RPMI7951 (cell line): ENCODE results near the gene TSN. TPM values are rescaled to one million over a fixed set of nuclear protein-coding genes. Genes with fewer than 3 reads are reported as not detected.
A peak's percentile ranks its signal among the peaks of the same experiment; 100 is the strongest.
"Not testable (repeated sequence)": the region's sequence is repeated elsewhere in the genome, so short reads cannot be mapped to it uniquely, and the experiment has no call there.

Experiments
- DNase-seq: peaks from one replicate; pipeline ENCODE4 v3.0.0-alpha.2; 2012; ENCODE audit warnings: low read depth
- total RNA-seq: library from RNA; depleted of rRNA; stranded (reverse); fragments of >200 nt; shearing (Covaris generic); gene quantifications from 2 replicates; pipeline ENCODE4 v1.2.3, GENCODE V29; 2014; rRNA removed

The TSN gene
- total RNA-seq, 1 experiment from 2014 or later = 77.5 TPM

GRCh38 chr2:121801916-121802315, 46.5 kb downstream of the TSN start:
- no peak for DNase-seq

- no peak for DNase-seq
These were observed 48.1 kb downstream of the TSN start for GRCh38 chr2:121803503-121803902.

GRCh38 chr2:121804340-121804739, 48.9 kb downstream of the TSN start:
- peak; percentile 51 for DNase-seq

GRCh38 chr2:121804997-121805765, 49.7 kb downstream of the TSN start:
- DNase-seq = no peak

- no peak for DNase-seq
These were observed 50.3 kb downstream of the TSN start for GRCh38 chr2:121805766-121806143.

- not testable (repeated sequence) for DNase-seq
These were observed 52.3 kb downstream of the TSN start for GRCh38 chr2:121807771-121808170.

GRCh38 chr2:121809607-121810006, 54.2 kb downstream of the TSN start:
- DNase-seq = peak; percentile 38

- peak; percentile 66 for DNase-seq
These were observed 55.8 kb downstream of the TSN start for GRCh38 chr2:121810959-121811853.

GRCh38 chr2:121813083-121813482, 57.6 kb downstream of the TSN start:
- DNase-seq = not testable (repeated sequence)

- DNase-seq = no peak
These were observed 59.8 kb downstream of the TSN start for GRCh38 chr2:121815216-121815615.

- no peak for DNase-seq
These were observed 61.3 kb downstream of the TSN start for GRCh38 chr2:121816797-121817196.

- not testable (repeated sequence) for DNase-seq
These were observed 61.9 kb downstream of the TSN start for GRCh38 chr2:121817304-121817703.

Other genes starting within 250 kb of the TSN start
- gene RNU4ATAC, start 224.8 kb upstream of the TSN start, total RNA-seq = not detected in 2 replicates
- gene CLASP1, start 106.2 kb upstream of the TSN start, total RNA-seq = 26.1 and 35.6 TPM in 2 replicates
- 39.0 and 58.4 TPM in 2 replicates for gene NIFK, start 18.8 kb upstream of the TSN start, total RNA-seq